HG03571 (cell line): Measurements from ENCODE around the gene GXYLT2.
"Not testable (repeated sequence)": the region's sequence is repeated elsewhere in the genome, so short reads cannot be mapped to it uniquely, and the experiment has no call there.

Experiments used
- ATAC-seq: cut with Tn5 transposase; IDR thresholded peaks from one replicate; pipeline ENCODE4 v1.9.1; 2021; ENCODE audit not compliant: unreplicated experiment

GXYLT2 gene

DNA sequence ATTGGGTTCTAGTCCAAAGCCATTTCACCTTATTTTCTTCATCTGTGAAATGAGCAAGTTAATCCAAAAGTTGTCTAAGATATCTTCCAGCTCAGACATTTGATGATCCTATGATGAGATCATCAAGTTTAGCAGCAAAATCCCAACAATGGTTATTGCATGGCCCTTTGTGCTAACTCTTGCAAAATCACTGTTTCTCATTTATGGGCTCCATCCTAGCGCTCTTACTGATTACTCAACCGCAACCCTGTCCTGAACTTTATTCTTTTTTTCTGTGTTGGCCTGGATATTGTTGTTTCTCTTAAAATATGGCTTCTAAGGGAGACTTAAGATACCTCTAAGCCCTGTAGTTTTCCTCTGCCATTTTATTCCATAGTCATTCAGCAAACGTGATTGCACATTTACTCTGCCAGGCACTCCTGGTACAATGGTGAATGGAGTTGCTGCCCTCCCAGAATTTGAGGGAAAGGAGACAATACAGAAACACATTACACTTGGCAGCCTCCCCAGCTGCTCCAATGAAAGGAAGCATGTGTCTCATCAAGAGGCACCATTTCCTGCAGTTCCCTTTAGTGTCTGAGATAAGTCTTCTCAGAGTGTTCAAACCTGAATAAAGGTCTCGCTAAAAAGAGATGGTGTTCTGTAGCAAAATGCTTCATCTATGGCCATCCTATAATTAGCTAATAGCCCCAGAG, 4.4 kb downstream of the GXYLT2 start:
- no peak for ATAC-seq

- no peak for ATAC-seq
Observed at GRCh38 chr3:72892870-72893269, 5.0 kb downstream of the GXYLT2 start.

- ATAC-seq = no peak
Observed at GRCh38 chr3:72894976-72895552, 7.2 kb downstream of the GXYLT2 start.

DNA sequence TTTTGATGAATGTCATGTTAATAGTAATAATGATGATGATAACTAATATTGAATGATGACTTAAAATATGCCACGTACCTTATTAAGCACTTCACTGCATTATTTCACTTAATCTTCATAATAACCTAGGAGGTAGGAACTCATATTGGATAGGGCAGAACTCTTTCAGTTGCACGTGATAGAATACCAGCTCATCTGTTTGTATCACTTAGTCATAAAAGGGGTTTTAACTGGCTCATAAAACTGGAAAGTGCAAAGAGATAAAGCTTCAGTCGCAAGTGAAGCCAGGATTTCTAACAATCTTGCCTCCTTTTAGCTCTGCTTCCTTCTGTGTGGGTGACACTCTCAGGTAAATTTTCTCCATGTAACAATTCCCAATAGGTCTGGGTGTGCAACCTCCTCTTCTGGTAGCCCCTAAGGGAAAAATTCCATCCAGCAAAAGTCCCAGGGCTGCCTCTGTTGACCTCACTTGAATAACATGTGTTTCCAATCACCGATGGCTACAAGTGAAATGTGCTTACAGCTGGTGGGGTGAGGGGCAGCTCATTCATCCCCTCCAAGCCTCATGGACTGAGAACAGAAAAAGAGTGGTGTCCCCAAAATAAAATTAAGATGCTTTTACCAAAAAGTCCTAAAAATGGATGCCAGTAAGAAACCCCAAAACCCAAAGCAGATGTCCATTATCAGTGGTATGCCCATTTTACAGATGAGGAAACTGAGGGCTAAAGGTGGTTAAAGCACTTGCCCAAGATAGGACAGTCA, 9.3 kb downstream of the GXYLT2 start:
- no peak for ATAC-seq

DNA sequence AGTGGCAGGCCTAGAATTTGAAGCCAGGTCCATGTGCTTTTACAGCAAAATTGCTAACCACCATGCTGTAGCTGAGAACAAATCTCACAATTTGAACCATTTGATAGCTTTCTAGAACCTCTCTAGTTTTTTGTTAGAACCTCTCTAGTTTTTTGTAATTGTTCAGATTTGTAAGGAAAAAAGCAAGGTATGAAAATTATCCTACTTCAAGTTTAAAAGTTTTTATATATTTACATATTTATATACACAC, 9.8 kb downstream of the GXYLT2 start:
- ATAC-seq = no peak

- ATAC-seq = no peak
Observed at GRCh38 chr3:72899349-72899765, 11.5 kb downstream of the GXYLT2 start.

DNA sequence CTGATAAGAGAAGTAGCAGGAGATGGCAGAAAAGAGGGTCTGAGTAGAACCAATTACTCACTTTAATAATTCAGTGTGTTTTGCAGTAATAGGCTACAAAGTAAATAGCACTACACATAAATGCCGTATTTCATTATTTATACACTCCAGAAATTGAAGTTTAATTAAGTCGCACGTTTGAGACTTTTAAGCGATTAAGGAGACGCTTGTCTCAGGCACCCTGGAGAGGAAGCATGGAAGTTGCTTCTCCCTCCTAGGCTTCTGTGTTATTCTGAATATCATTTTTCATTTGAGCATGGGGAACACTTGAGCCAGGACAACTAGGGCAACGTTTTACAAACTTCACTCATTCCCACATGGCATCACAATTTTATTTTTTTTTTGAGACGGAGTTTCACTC, 12.2 kb downstream of the GXYLT2 start:
- no peak for ATAC-seq

DNA sequence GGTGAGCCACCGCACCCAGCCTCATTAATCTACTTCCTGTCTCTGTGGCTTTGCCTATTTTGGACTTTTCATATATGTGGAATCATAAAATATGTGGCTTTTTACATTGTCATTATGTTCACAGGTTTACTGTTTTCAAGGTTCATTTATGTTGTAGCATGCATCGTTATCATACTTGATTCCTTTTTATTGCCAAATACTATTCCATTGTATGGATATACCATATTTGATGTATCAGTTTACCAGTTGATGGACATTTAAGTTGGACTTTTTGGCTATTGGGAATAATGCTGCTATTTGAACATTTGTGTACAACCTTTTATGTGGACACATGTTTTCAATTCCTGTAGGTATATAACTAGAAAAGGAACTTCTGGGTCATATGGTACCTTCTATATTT, 14.0 kb downstream of the GXYLT2 start:
- no peak for ATAC-seq

- ATAC-seq = no peak
Observed at GRCh38 chr3:72903004-72903403, 15.2 kb downstream of the GXYLT2 start.

- no peak for ATAC-seq
Observed at GRCh38 chr3:72904163-72904562, 16.3 kb downstream of the GXYLT2 start.

DNA sequence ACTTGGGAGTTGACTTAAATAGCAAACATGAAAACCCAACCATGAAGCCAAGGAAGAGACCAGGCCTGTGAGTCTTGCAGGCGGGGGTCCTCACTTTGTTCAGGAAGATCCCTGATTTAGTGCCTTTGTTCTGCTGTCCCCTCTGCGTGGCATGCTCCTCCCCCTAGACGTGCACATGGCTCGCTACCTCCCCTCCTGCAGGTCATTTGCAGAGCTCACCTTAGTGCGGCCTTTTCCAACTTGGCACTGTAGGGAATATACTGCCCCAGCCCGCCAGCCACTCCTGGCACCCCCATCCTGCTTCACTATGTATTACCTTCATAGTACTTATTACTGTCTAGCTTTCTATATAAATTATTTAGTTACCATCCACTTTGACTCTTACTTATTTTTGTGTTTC, 18.3 kb downstream of the GXYLT2 start:
- ATAC-seq = no peak

DNA sequence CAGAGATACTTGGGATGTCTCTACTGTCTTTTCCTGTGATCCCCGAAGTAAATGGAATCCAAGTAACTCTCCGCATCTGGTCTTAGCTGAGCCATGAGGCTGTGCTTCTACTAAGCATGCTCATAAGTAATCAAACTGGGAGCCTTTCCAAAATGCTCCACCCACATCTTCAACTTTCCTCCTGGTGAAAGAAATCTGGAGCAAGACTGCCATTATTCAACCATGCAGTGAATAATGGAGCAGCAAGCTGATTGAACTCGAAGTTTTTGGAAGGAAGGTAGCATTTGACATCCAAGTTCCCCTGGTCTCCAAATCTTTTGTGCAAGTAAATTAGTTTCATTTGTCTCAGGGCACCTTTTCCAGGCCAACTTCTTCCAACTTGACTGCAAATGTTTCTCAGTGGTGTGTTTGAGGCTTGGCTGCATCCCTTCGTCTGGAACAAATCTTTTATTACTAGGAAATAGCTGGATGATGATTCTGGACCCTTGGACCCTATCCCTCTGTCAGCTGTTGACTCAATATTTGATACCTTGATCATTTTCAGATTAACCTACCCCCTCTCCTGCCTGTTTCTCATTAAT, 19.4 kb downstream of the GXYLT2 start:
- no peak for ATAC-seq

DNA sequence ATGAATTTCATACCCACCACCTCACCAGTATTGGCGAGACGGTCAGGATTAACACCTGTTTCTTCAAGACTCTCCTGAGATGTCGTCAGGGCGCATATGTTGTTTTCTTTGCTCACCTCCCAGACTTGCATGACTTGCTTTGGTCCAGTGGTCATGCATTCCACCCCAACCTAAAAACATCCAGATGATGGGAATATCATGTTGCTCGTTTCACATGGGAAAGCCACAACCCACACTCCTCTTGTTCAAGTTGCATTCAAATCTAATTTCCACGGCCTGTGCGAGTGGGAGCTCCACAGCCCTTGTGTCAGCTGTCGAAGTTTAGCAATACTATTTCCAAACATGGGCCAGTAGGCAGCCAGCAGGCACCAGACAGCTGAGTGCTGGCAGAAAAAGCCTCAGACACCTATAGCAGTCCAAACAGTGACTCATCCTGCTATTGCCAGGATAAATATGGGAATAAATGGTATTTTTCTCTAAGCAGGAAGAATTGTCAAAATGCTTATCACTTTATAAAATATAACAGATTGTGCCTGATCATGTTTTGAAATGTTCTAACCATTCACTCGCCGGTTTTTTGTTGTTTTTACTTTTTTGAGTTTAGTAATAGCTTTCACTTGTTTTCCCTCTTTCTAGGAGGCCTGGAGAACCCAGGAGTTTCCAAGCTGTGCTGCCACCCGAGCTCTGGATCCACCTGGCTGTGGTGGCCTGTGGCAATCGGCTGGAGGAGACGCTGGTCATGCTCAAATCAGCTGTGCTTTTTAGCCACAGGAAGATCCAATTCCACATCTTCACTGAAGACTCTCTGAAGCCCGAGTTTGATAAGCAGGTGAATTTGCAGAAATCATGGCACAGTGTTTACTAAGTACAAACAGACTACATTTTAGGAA, 20.1 kb downstream of the GXYLT2 start:
- no peak for ATAC-seq

- ATAC-seq = no peak
Observed at GRCh38 chr3:72909591-72909990, 21.7 kb downstream of the GXYLT2 start.

GRCh38 chr3:72912532-72912931, 24.7 kb downstream of the GXYLT2 start:
- ATAC-seq = no peak

DNA sequence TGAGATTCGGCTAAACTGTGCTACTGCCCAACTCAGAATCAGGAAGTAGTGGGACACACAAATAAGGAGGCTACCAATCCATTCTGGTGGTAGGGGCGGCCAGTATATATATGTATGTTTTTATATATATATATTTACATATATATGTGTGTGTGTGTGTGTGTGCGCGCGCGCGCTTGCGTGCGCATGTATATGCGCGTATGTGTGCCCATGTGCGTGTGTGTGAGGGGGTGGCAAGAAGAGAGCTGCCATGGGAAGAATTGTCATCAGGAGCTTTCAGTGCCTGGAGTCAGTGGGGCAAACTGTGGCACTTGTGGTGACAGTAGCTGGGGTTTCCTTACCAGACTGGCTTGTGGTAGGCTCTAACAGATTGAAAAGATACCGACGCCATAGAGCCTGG, 26.5 kb downstream of the GXYLT2 start:
- ATAC-seq = no peak

GRCh38 chr3:72916250-72916649, 28.4 kb downstream of the GXYLT2 start:
- no peak for ATAC-seq

DNA sequence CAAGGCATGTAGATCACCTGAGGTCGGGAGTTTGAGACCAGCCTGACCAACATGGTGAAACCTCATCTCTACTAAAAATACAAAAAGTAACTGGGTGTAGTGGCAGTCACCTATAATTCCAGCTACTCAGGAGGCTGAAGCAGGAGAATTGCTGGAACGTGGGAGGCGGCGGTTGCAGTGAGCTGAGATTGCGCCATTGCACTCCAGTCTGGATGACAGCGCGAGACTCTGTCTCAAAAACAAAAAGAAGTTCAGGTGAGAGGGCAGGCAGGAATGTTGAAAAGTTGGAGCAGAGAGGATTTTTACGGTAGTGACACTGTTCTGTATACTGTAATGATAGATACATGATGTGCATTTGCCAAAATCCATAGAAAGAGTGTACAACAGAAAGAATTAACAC, 31.7 kb downstream of the GXYLT2 start:
- no peak for ATAC-seq

DNA sequence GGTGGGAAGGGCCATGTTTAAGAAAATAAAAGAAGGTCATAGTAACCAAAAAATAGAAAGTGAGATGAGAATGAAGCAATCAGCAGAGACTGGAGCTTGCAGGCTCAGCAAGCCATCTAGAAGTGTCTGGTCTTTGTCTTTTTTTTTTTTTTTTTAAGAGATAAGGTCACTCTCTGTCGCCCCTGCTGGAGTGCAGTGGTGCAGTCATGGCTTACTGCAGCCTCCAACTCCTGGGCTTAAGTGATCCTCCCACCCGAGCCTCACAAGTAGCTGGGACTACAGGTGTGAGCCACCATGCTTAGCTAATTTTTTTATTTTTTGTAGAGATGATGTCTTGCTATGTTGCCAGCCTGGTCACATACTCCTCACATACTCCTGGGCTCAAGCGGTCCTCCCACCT, 36.2 kb downstream of the GXYLT2 start:
- no peak for ATAC-seq

DNA sequence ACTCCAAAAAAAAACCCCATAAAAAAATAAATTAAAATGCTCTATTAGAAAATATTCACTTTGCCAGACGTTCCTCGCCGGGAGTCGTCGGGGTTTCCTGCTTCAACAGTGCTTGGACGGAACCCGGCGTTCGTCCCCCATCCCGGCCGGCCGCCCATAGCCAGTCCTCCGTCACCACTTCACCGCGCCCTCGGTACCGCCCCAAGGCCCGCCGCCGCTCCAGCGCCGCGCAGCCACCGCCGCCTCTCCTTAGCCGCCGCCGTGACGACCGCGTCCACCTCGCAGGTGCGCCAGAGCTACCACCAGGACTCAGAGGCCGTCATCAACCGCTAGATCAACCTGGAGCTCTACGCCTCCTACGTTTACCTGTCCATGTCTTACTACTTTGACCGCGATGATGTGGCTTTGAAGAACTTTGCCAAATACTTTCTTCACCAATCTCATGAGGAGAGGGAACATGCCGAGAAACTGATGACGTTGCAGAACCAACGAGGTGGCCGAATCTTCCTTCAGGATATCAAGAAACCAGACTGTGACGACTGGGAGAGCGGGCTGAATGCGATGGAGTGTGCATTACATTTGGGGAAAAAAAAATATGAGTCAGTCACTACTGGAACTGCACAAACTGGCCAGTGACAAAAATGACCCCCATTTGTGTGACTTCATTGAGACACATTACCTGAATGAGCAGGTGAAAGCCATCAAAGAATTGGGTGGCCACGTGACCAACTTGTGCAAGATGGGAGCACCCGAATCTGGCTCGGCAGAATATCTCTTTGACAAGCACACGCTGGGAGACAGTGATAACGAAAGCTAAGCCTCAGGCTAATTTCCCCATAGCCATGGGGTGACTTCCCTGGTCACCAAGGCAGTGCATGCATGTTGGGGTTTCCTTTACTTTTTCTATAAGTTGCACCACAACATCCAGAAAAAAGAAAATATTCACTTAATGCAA, 41.2 kb downstream of the GXYLT2 start:
- ATAC-seq = not testable (repeated sequence)
